ENCODE results near the gene IQSEC3. TPM values are rescaled to one million over a fixed set of nuclear protein-coding genes. Genes with fewer than 3 reads are reported as not detected.

IQSEC3 gene
- total RNA-seq, 2 experiments from 2014 or later = 0.86 to 1.0 TPM

- Mint-ChIP-seq H3K4me1 (ENCODE audit: low read depth) (peaks cover 11% of the 10 kb centered on the region), H3K27me3 (ENCODE audit: low read depth) (peaks cover 15% of the 10 kb centered on the region), H3K27ac (no peak overlapping the region), H3K36me3 (ENCODE audit: low read depth) (no peaks in the 10 kb centered on the region), H3K4me3 (no peak overlapping the region), H3K9me3 (no peaks in the 10 kb centered on the region)
- DNase-seq = no peak
- intact Hi-C loops (cut with micrococcal nuclease) = no loop called here
- CTCF ChIA-PET = interaction anchor here (1.0 kb wide), 1 partner anchor 45 kb away, joined by 3 read pairs; no protein-coding TSS in a partner anchor
Observed at GRCh38 chr12:143964-144649, 77.5 kb downstream of the IQSEC3 start.

- no peak overlapping the region for H3K27ac Mint-ChIP-seq
- no peak for DNase-seq
- H3K27me3 Mint-ChIP-seq (ENCODE audit: low read depth) = peaks cover 9% of the 10 kb centered on the region
- intact Hi-C loops (cut with micrococcal nuclease) = no loop called here
- no peaks in the 10 kb centered on the region for H3K9me3 Mint-ChIP-seq
- H3K4me1 Mint-ChIP-seq (ENCODE audit: low read depth) = peaks cover 6% of the 10 kb centered on the region
- no peak overlapping the region for H3K4me3 Mint-ChIP-seq
- no peaks in the 10 kb centered on the region for H3K36me3 Mint-ChIP-seq (ENCODE audit: low read depth)
- CTCF ChIA-PET = interaction anchor here (1.0 to 1.1 kb wide), 2 partner anchors 11 to 44 kb away, joined by 3 read pairs; no protein-coding TSS in a partner anchor
Observed at GRCh38 chr12:144650-145284, 78.2 kb downstream of the IQSEC3 start.

DNA sequence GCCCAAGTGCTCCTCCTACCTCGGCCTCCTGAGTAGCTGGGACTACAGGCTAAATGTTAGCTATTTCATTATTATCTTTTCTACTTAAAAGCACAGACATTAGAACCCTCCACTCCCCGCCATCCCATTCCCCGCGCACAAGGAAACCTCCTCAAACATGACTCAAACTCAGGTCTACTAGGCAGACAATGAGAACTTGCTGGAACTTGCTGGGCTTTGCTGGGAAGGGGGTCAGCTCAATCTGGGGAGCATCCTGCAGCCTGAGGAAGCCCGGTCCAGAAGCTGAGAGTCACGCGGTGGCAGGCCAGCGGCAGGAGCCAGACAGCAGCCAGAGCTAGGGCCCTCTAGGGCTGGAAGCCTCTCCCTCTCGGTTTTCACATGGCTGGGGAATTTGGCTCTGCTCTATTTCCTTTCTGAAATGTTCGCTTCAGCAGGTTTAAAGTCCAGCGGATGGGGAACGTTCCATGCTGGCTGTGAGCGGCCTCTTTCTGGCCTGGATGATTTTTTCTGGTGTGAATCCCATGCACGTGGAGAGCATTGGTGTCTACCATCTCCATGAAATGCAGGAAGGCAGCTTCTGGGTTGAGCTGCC is 78.9 kb downstream of the IQSEC3 start:
- CTCF ChIA-PET = interaction anchor here (1.1 kb wide), 1 partner anchor 10 kb away, joined by 3 read pairs; no protein-coding TSS in a partner anchor
- peaks cover 2% of the 10 kb centered on the region for H3K27me3 Mint-ChIP-seq (ENCODE audit: low read depth)
- H3K4me3 Mint-ChIP-seq = no peak overlapping the region
- no peak overlapping the region for H3K27ac Mint-ChIP-seq
- peaks cover 6% of the 10 kb centered on the region for H3K4me1 Mint-ChIP-seq (ENCODE audit: low read depth)
- no peaks in the 10 kb centered on the region for H3K9me3 Mint-ChIP-seq
- no peak for DNase-seq
- no peaks in the 10 kb centered on the region for H3K36me3 Mint-ChIP-seq (ENCODE audit: low read depth)
- intact Hi-C loops (cut with micrococcal nuclease) = no loop called here

- Mint-ChIP-seq H3K27ac (no peak overlapping the region), H3K27me3 (ENCODE audit: low read depth) (no peaks in the 10 kb centered on the region), H3K4me3 (no peak overlapping the region), H3K36me3 (ENCODE audit: low read depth) (no peaks in the 10 kb centered on the region), H3K9me3 (no peaks in the 10 kb centered on the region), H3K4me1 (ENCODE audit: low read depth) (peaks cover 6% of the 10 kb centered on the region)
- no peak for DNase-seq
- intact Hi-C loops (cut with micrococcal nuclease) = no loop called here
- CTCF ChIA-PET = no interaction called here
Observed at GRCh38 chr12:147242-147641, 80.7 kb downstream of the IQSEC3 start.

GRCh38 chr12:148676-149416 is 82.3 kb downstream of the IQSEC3 start:
- intact Hi-C loops (cut with micrococcal nuclease) = no loop called here
- Mint-ChIP-seq H3K36me3 (ENCODE audit: low read depth) (no peaks in the 10 kb centered on the region), H3K27me3 (ENCODE audit: low read depth) (peaks cover 3% of the 10 kb centered on the region), H3K9me3 (no peaks in the 10 kb centered on the region), H3K27ac (no peak overlapping the region), H3K4me1 (ENCODE audit: low read depth) (peaks cover 9% of the 10 kb centered on the region), H3K4me3 (no peak overlapping the region)
- DNase-seq = no peak
- CTCF ChIA-PET = no interaction called here

DNA sequence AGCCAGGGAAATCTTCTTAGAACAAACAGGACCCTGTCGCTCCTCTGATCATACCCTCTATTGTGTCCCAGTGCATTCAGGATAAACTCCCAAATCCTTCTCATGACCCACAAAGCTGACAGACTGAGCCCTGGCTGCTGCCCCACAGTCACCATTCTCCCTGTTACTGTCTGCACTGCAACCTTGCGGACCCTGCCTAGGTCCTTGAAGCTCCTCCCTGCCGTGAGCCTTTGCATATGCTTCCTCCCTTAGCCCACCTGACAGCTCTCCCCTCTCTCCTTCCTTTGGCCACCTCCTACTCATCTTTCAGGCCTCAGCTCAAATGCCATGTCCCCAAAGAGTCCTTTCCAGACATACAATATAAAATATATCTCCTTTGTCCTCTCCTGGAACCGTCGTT is 85.0 kb downstream of the IQSEC3 start:
- Mint-ChIP-seq H3K4me3 (no peak overlapping the region), H3K9me3 (no peaks in the 10 kb centered on the region), H3K4me1 (ENCODE audit: low read depth) (peaks cover 3% of the 10 kb centered on the region), H3K36me3 (ENCODE audit: low read depth) (no peaks in the 10 kb centered on the region), H3K27me3 (ENCODE audit: low read depth) (peaks cover 3% of the 10 kb centered on the region), H3K27ac (no peak overlapping the region)
- DNase-seq = no peak
- intact Hi-C loops (cut with micrococcal nuclease) = no loop called here
- CTCF ChIA-PET = interaction anchor here (0.5 kb wide), 1 partner anchor 143 kb away, joined by 4 read pairs; no protein-coding TSS in a partner anchor

GRCh38 chr12:152440-152839 is 85.9 kb downstream of the IQSEC3 start:
- Mint-ChIP-seq H3K4me1 (ENCODE audit: low read depth) (peaks cover 3% of the 10 kb centered on the region), H3K27ac (no peak overlapping the region), H3K36me3 (ENCODE audit: low read depth) (no peaks in the 10 kb centered on the region), H3K4me3 (no peak overlapping the region), H3K27me3 (ENCODE audit: low read depth) (peaks cover 3% of the 10 kb centered on the region), H3K9me3 (no peaks in the 10 kb centered on the region)
- CTCF ChIA-PET = interaction anchor here (0.9 to 1.6 kb wide), 4 partner anchors 17 to 62 kb away, joined by 3 to 6 read pairs (median 4); partner anchors contain the start of gene SLC6A12
- DNase-seq = no peak
- intact Hi-C loops (cut with micrococcal nuclease) = no loop called here

- Mint-ChIP-seq H3K4me1 (ENCODE audit: low read depth) (peaks cover 3% of the 10 kb centered on the region), H3K36me3 (ENCODE audit: low read depth) (no peaks in the 10 kb centered on the region), H3K27ac (no peak overlapping the region), H3K27me3 (ENCODE audit: low read depth) (peaks cover 3% of the 10 kb centered on the region), H3K9me3 (no peaks in the 10 kb centered on the region), H3K4me3 (no peak overlapping the region)
- CTCF ChIA-PET = interaction anchor here (0.7 to 1.6 kb wide), 7 partner anchors 13 to 390 kb away, joined by 3 to 6 read pairs (median 4); partner anchors contain the start of gene SLC6A12
- intact Hi-C loops (cut with micrococcal nuclease) = no loop called here
- DNase-seq = peak; percentile 79
Observed at GRCh38 chr12:153080-153746, 86.6 kb downstream of the IQSEC3 start.

DNA sequence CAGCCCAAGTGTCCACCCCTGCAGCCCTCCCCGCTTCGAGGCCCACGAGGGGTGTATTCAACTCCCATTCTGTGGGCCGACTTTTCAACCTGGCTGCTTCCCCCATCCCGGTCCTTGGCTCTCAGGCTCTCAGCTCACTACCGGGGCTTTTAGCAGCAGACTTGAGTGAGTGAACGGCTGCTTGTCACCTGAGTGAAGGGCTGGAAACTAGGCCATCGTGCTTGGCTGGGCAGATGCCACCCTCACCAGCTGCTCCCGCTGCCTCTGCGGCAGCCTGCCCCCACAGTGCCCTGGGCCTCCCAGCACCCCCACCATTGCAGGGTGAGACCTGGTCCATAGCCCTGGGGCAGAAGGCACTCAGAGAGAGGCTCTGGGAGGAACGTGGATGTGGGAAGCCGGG is 87.5 kb downstream of the IQSEC3 start:
- Mint-ChIP-seq H3K4me3 (no peak overlapping the region), H3K27me3 (ENCODE audit: low read depth) (peaks cover 3% of the 10 kb centered on the region)

GRCh38 chr12:155006-155405 is 88.4 kb downstream of the IQSEC3 start:
- peaks cover 3% of the 10 kb centered on the region for H3K27me3 Mint-ChIP-seq (ENCODE audit: low read depth)
- no peaks in the 10 kb centered on the region for H3K36me3 Mint-ChIP-seq (ENCODE audit: low read depth)
- DNase-seq = no peak
- H3K4me1 Mint-ChIP-seq (ENCODE audit: low read depth) = peaks cover 3% of the 10 kb centered on the region
- H3K9me3 Mint-ChIP-seq = no peaks in the 10 kb centered on the region
- intact Hi-C loops (cut with micrococcal nuclease) = no loop called here
- H3K27ac Mint-ChIP-seq = no peak overlapping the region
- CTCF ChIA-PET = interaction anchor here (0.8 kb wide), 1 partner anchor 10 kb away, joined by 3 read pairs; no protein-coding TSS in a partner anchor
- no peak overlapping the region for H3K4me3 Mint-ChIP-seq

More for the DNA sequence above, 87.5 kb downstream of the IQSEC3 start:
- no peak overlapping the region for H3K27ac Mint-ChIP-seq
- DNase-seq = no peak
- H3K9me3 Mint-ChIP-seq = no peaks in the 10 kb centered on the region
- CTCF ChIA-PET = interaction anchor here (0.6 to 1.0 kb wide), 4 partner anchors 14 to 644 kb away, joined by 3 to 4 read pairs (median 4); no protein-coding TSS in a partner anchor
- intact Hi-C loops (cut with micrococcal nuclease) = no loop called here
- H3K36me3 Mint-ChIP-seq (ENCODE audit: low read depth) = no peaks in the 10 kb centered on the region
- H3K4me1 Mint-ChIP-seq (ENCODE audit: low read depth) = peaks cover 3% of the 10 kb centered on the region

GRCh38 chr12:155646-156045 is 89.1 kb downstream of the IQSEC3 start:
- no peak for DNase-seq
- CTCF ChIA-PET = interaction anchor here (0.6 to 0.8 kb wide), 2 partner anchors 10 to 176 kb away, joined by 3 read pairs; no protein-coding TSS in a partner anchor
- intact Hi-C loops (cut with micrococcal nuclease) = no loop called here
- Mint-ChIP-seq H3K27me3 (ENCODE audit: low read depth) (peaks cover 3% of the 10 kb centered on the region), H3K36me3 (ENCODE audit: low read depth) (no peaks in the 10 kb centered on the region), H3K27ac (no peak overlapping the region), H3K4me1 (ENCODE audit: low read depth) (peaks cover 3% of the 10 kb centered on the region), H3K4me3 (no peak overlapping the region), H3K9me3 (no peaks in the 10 kb centered on the region)
